Measurements from ENCODE around the gene BICC1.

BICC1 gene

GRCh38 chr10:58727633-58728032, 215.0 kb downstream of the BICC1 start:
- TF ChIP-seq REST (IDR thresholded peaks at IDR 0.05; ENCODE audit: insufficient read depth in 1 of 2, low read depth in 2 of 2, low read length in 2 of 2) (no peak), SIN3A (IDR thresholded peaks at IDR 0.05; ENCODE audit: borderline replicate concordance, insufficient read depth, low read length) (no peak), POLR2AphosphoS5 (IDR thresholded peaks at IDR 0.05; ENCODE audit: low read depth, low read length) (no peak), TAF1 (IDR thresholded peaks at IDR 0.05; ENCODE audit: borderline replicate concordance, insufficient read depth, low read length) (no peak), FOXP2 (optimal IDR thresholded peaks at IDR 0.05; ENCODE audit: borderline replicate concordance, extremely low read depth, extremely low read length, insufficient read depth) (no peak)

- TF ChIP-seq REST (IDR thresholded peaks at IDR 0.05; ENCODE audit: insufficient read depth in 1 of 2, low read depth in 2 of 2, low read length in 2 of 2) = no peak
- TF ChIP-seq FOXP2 (optimal IDR thresholded peaks at IDR 0.05; ENCODE audit: borderline replicate concordance, extremely low read depth, extremely low read length, insufficient read depth) = no peak
- TF ChIP-seq POLR2AphosphoS5 (IDR thresholded peaks at IDR 0.05; ENCODE audit: low read depth, low read length) = no peak
- no peak for TF ChIP-seq SIN3A (IDR thresholded peaks at IDR 0.05; ENCODE audit: borderline replicate concordance, insufficient read depth, low read length)
- no peak for TF ChIP-seq TAF1 (IDR thresholded peaks at IDR 0.05; ENCODE audit: borderline replicate concordance, insufficient read depth, low read length)
Measured at GRCh38 chr10:58731276-58731675, 218.6 kb downstream of the BICC1 start.

GRCh38 chr10:58733436-58733835, 220.8 kb downstream of the BICC1 start:
- TF ChIP-seq SIN3A (IDR thresholded peaks at IDR 0.05; ENCODE audit: borderline replicate concordance, insufficient read depth, low read length) (no peak), TAF1 (IDR thresholded peaks at IDR 0.05; ENCODE audit: borderline replicate concordance, insufficient read depth, low read length) (no peak), POLR2AphosphoS5 (IDR thresholded peaks at IDR 0.05; ENCODE audit: low read depth, low read length) (no peak), FOXP2 (optimal IDR thresholded peaks at IDR 0.05; ENCODE audit: borderline replicate concordance, extremely low read depth, extremely low read length, insufficient read depth) (no peak), REST (IDR thresholded peaks at IDR 0.05; ENCODE audit: insufficient read depth in 1 of 2, low read depth in 2 of 2, low read length in 2 of 2) (no peak)

- TF ChIP-seq SIN3A (IDR thresholded peaks at IDR 0.05; ENCODE audit: borderline replicate concordance, insufficient read depth, low read length) (no peak), POLR2AphosphoS5 (IDR thresholded peaks at IDR 0.05; ENCODE audit: low read depth, low read length) (no peak), REST (IDR thresholded peaks at IDR 0.05; ENCODE audit: insufficient read depth in 1 of 2, low read depth in 2 of 2, low read length in 2 of 2) (no peak), TAF1 (IDR thresholded peaks at IDR 0.05; ENCODE audit: borderline replicate concordance, insufficient read depth, low read length) (no peak), FOXP2 (optimal IDR thresholded peaks at IDR 0.05; ENCODE audit: borderline replicate concordance, extremely low read depth, extremely low read length, insufficient read depth) (no peak)
Measured at GRCh38 chr10:58734116-58734515, 221.4 kb downstream of the BICC1 start.

GRCh38 chr10:58734664-58735063, 222.0 kb downstream of the BICC1 start:
- TF ChIP-seq POLR2AphosphoS5 (IDR thresholded peaks at IDR 0.05; ENCODE audit: low read depth, low read length) (no peak), SIN3A (IDR thresholded peaks at IDR 0.05; ENCODE audit: borderline replicate concordance, insufficient read depth, low read length) (no peak), TAF1 (IDR thresholded peaks at IDR 0.05; ENCODE audit: borderline replicate concordance, insufficient read depth, low read length) (no peak), FOXP2 (optimal IDR thresholded peaks at IDR 0.05; ENCODE audit: borderline replicate concordance, extremely low read depth, extremely low read length, insufficient read depth) (no peak)
